Measurements from ENCODE around the gene ZNF536.

DNA sequence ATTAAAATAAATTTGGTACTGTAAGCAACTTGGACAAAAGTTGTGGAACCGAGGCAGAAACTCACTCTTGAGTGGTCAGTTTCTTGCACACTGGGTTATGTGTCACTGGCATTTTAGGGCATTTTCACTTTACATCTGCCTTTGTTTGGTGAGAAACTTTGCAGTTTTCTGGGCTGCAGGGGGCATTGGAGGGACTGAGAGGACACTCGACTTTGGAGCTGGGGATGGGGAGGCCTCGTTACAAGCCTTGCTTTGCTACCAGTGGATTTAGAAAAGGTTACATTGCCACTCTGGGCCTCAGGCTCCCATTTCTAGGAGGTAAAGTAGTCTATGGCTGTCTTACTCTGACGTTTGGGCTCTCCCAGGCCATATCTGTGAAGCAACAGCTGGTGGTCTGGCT, 41.9 kb upstream of the ZNF536 start:
- TF ChIP-seq, protein P1, sequence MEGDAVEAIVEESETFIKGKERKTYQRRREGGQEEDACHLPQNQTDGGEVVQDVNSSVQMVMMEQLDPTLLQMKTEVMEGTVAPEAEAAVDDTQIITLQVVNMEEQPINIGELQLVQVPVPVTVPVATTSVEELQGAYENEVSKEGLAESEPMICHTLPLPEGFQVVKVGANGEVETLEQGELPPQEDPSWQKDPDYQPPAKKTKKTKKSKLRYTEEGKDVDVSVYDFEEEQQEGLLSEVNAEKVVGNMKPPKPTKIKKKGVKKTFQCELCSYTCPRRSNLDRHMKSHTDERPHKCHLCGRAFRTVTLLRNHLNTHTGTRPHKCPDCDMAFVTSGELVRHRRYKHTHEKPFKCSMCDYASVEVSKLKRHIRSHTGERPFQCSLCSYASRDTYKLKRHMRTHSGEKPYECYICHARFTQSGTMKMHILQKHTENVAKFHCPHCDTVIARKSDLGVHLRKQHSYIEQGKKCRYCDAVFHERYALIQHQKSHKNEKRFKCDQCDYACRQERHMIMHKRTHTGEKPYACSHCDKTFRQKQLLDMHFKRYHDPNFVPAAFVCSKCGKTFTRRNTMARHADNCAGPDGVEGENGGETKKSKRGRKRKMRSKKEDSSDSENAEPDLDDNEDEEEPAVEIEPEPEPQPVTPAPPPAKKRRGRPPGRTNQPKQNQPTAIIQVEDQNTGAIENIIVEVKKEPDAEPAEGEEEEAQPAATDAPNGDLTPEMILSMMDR (IDR thresholded peaks at IDR 0.05) = no peak
- TF ChIP-seq EZH2 (IDR thresholded peaks at IDR 0.05; ENCODE audit: borderline replicate concordance, insufficient read depth, low read depth, low read length, poor library complexity, severe bottlenecking) = no peak

All from B cell (primary cell).